GM21528 (cell line): ENCODE measurements around the gene RNF26.
"Not testable (repeated sequence)": the region's sequence is repeated elsewhere in the genome, so short reads cannot be mapped to it uniquely, and the experiment has no call there.

Source experiments
- ATAC-seq: cut with Tn5 transposase; IDR thresholded peaks from one replicate; pipeline ENCODE4 v1.9.1; 2021; ENCODE audit warnings: mild to moderate bottlenecking, moderate library complexity; ENCODE audit not compliant: unreplicated experiment, low FRiP score

The RNF26 gene

DNA sequence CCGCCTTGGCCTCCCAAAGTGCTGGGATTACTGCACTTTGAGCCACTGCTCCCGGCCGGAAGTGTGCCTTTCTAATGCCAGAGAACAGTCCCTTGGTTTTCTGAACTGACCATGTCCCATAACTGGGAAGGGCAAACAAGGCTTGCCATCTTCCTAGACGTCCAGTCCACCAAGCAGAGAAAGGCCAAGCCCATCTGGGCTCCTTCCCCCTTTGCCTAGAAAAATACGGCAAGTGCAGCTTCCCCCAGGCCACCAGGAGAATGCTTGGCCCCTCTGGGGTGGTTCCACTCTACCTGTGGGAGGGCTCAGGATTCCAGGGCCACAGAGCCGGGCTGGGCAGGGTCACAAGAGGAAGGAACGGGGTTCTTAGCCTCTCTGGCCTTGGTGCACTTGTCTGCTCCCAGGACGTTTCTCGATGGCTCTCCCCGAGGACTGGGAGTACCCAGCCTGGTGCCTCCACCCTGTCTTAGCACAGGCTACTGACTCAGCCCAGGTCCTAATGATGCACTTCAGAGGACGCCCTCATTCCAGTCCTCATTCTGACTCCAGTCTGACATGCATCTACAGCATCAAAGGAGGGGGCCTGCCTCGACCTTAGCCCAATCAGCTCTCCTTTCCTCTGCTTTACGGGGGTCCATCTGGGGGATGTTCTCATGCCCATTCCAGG is 46.0 kb downstream of the RNF26 start:
- no peak for ATAC-seq

- no peak for ATAC-seq
These were observed 46.5 kb downstream of the RNF26 start for GRCh38 chr11:119380827-119381180.

DNA sequence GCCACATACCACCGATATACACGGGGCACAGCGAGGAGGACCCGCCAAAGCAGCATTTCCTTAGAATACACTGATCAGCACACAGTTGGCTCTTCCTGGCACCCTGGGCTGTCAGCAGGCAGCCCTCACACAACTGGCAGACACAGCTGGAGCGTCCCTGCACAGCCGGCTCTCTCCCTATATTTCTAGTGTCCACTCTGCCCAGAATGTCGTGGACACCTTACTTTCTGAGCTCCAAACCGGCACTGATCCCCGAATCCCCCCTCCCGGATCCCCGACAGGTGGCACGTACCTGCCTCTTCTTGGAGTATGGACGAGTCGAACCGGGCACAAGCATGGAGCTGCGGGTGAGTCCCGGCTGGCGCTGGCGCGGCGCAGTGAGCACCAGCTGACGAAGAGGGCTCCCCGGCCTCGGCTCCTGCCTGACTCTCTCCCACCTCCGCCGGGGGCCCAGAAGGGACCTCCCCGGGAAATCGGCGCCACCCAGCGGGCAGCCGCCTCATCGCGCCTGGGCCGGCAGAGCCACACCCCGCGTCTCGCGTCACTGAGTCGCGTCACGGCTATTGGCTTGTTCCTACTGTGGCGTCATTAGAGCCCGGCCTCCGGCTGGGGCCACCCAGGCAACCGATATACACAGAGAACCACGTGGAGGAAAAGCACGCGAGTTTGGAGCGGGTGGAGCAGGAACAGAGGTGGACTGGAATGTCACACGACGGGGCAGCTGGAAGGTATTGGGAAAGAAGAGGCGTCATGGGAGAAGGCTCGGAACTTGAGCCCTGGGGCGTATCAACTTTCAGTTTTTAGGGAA is 47.1 kb downstream of the RNF26 start, which contains the start of gene USP2:
TSS of gene USP2 (minus strand) at position 510 of the 808 bp plus-strand sequence. CDS start 8,210 bp downstream, outside the sequence.
- ATAC-seq = peak; percentile 94

DNA sequence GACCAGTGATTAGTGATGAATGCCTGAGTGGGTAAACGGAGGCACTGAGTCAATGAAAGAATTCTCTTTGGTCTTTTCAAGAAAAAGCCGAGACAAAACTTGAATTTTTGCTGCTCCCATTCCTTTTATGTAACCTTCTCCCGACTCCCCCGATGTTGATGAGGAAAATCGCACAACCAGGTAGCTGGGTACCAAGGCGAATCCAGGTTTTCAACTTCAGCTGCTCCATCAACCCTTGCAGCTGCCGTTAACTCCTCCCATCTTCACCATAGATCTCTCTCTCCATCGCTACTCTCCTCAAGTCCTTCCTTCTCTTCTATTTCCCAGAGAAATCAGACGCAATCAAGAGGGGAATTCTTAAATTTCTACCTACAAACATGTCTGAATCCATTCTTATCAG is 47.8 kb downstream of the RNF26 start:
- ATAC-seq = no peak

DNA sequence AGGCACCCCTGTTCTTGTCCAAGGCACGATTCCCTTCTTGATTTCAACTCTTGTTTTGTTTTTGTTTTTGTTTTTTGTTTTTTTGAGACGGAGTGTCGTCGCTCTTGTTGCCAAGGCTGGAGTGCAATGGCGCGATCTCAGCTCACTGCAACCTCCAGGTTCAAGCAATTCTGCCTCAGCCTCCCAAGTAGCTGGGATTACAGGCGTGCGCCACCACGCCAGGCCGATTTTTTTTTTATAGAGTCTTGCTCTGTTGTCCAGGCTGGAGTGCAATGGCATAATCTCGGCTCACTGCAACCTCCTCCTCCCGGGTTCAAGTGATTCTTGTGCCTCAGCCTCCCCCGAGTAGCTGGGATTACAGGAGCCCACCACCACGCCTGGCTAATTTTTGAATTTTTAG is 48.2 kb downstream of the RNF26 start:
- ATAC-seq = not testable (repeated sequence)

- no peak for ATAC-seq
These were observed 50.0 kb downstream of the RNF26 start for GRCh38 chr11:119384332-119384731.
